Measurements from ENCODE around the gene TRIP10.

TRIP10 gene

GRCh38 chr19:6729573-6730152 is 9.8 kb upstream of the TRIP10 start:
- FAIRE-seq: no peak

GRCh38 chr19:6730153-6730804 is 9.2 kb upstream of the TRIP10 start:
- no peak for FAIRE-seq

- FAIRE-seq: no peak
These were observed 8.4 kb upstream of the TRIP10 start for GRCh38 chr19:6730941-6731670.

- FAIRE-seq: no peak
These were observed 7.7 kb upstream of the TRIP10 start for GRCh38 chr19:6731822-6732221.

DNA sequence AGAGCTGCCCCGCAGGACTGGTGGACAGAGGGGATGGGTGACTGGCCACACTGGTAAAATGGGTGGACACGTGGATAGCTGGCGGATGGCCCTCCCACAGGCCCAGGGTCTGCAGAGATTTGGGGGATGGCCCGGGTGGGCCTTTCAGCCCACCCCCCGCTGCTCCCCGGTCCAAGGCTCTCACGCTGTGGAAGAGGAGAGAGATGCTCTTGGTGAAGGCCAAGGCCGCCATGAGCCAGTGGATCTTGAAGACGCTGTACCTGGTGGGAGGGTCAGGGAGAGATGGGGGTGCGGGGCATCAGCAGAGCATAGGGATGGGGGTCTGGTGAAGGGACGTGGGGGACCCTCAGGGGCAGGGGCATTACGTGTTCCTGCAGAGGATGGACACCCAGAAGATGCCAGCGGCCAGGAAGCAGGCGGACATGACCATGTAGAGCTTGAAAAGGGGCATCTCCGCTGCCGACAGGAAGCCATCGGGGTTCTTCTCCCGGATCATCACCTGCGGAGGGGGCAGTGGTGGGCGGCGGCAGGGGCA is 6.6 kb upstream of the TRIP10 start:
- FAIRE-seq: no peak

- no peak for FAIRE-seq
These were observed 6.0 kb upstream of the TRIP10 start for GRCh38 chr19:6733338-6734095.

DNA sequence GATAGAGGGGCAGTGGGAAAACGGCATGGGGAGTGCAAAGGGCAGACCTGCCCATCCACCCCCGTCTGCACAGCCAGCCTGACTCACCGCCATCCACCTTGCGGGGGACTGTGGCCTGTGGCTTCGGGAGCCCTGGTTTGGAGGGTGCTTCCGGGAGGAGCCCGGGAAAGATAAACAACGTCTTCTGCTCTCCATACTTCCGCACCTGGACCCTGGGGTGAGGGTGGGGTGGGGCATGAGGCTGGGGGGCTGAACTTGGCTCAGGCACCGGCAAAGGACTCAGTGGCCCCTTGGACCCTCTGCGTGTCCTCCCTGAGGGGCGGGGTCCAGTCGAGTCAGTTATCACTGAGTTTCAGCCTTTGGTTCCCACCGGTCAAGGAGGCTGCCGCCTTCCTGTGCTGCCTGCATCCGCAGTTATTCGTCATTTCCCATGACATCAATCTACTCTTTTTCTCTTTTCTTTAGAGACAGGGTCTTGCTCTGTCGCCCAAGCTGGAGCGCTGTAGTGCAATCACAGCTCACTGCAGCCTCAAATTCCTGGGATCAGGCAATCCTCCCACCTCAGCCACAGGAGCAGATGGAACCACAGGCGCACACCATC is 5.3 kb upstream of the TRIP10 start:
- no peak for FAIRE-seq

- FAIRE-seq: no peak
These were observed 4.1 kb upstream of the TRIP10 start for GRCh38 chr19:6735181-6735911.

DNA sequence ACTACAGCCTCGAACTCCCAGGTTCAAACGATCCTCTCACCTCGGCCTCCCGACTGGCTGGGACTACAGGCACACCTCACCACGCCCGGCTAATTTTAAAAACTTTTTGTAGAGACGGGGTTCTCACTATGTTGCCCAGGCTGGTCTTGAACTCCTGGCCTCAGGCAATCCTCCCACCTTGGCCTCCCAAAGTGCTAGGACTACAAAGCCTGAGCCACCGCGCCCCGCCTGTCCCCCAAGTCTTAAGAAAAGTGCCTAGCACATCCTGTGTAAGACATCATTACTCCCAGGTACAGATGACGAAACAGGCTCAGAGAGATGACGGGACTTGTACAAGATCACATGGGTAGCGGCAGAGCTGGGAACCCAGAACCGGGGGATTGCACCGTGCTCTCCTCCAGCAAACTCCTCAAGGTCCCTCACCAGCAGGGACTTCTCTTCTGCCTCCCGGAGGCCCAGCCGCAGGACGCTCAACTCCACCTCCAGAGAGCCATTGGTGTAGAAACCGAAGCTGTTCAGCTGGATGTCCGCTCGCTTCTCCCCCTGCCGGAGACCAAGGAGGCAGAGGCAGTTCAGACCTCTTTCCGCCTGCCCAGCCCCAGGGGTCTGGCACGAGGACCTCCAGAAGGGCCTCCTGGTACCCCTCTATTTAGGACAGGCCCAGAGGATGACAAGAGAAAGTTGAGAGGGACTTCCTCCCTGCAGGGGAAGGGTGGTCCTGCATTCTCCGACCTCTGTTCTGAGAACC is 3.1 kb upstream of the TRIP10 start:
- FAIRE-seq: no peak

DNA sequence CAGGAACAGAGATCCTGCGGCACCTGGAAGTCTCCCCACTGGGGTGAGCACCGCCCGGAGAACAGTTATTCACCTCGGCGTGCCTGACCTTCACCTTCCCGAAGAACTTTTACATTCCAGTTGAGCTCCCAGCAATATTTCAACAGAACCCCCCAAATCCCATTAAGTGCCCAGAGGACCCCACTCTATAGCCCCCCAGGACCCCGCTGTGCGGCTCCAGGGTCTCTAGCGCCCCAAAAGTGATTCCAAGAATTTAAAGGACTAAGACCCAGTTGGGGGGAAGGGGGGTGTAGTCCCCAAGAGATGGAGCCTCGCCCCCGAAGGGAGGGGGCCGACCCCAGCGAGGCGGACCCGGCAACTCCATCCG is 2.6 kb upstream of the TRIP10 start:
- FAIRE-seq: no peak

DNA sequence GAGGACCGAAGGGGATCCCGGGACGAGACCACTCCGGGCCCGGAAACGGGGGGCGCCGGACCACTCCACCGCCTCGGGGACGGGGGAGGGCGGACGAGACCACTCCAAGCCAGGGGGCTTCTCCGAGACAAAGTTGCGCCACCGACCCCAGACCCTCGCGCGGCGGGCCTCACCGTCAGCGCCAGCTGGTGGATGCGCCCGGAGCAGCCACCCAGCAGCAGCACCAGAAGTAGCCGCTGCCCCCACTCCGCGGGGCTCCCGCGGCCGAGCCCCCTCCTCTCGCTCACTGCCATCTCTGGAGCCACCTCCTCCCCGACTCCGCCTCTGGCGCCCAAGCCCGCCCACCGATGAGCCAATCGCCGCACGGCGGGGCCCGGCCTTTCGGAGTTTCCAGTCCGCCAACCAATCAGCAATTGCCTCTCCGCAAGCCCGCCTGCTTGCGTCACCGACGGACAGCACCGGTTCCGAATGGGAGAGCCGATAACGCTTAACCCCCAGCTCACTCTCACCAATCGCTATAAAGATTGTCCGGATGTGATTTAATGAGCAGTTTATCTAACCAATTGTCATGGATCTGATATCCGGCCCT is 2.1 kb upstream of the TRIP10 start, which contains the start of gene GPR108:
Gene GPR108 (minus strand): TSS at position 297 of the 589 bp plus-strand sequence. CDS start 4 bp downstream, at position 293.
- peak; percentile 100 for FAIRE-seq

- FAIRE-seq: no peak
These were observed 1.4 kb upstream of the TRIP10 start for GRCh38 chr19:6737873-6738786.

- FAIRE-seq: no peak
These were observed 592 bp upstream of the TRIP10 start for GRCh38 chr19:6738787-6739389.

DNA sequence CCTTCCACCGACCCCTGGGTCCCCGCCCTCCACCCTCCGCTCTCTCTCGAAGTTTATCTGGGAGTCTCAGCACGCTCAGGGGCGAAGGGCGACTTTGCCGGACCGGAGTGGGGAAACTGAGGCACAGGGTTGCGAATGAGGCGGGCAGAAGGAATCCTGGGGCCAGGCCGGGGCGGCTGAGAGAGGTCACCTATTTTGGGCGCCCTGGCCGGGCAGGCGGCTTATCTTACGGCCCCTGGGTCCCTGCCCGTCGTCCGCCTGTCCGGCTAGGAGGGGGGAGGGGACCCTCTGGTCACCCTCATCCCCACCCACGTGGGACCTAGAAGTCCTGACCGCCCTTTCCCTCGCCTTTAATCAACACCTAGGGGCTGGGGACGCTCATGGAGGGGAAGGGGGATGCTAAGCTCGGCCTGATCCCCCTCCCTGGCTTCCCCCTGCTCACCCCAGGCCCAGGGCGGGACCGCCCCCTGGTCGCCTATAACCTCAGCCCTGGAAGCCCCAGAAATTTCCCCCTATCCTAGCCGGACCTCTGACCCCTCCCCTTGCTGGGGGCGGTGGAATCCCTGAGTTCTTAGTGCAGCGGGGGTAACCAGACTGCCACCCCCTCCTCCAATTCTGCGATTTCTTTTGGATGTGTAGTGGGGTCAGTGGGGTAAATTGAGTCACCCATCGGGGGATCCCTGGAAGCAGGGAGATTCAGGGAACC is 556 bp downstream of the TRIP10 start:
- no peak for FAIRE-seq

- no peak for FAIRE-seq
These were observed 1.3 kb downstream of the TRIP10 start for GRCh38 chr19:6740589-6741343.

DNA sequence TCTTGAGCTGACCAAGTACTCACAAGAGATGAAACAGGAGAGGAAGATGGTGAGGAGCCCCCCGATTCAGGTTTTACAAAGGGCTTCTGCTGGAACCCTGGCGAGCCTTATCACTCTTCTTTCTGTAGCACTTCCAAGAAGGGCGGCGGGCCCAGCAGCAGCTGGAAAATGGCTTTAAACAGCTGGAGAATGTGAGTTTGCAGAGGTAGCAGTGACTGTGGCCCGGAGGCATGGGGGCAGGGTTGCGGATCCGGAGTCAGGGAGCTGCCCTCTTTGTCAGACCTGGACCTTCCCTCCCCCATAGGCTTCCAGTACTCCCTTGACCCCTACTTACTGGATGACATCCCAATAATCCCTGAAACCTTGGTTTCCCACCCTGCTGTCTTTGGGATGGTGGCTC is 3.6 kb downstream of the TRIP10 start:
- FAIRE-seq: no peak

DNA sequence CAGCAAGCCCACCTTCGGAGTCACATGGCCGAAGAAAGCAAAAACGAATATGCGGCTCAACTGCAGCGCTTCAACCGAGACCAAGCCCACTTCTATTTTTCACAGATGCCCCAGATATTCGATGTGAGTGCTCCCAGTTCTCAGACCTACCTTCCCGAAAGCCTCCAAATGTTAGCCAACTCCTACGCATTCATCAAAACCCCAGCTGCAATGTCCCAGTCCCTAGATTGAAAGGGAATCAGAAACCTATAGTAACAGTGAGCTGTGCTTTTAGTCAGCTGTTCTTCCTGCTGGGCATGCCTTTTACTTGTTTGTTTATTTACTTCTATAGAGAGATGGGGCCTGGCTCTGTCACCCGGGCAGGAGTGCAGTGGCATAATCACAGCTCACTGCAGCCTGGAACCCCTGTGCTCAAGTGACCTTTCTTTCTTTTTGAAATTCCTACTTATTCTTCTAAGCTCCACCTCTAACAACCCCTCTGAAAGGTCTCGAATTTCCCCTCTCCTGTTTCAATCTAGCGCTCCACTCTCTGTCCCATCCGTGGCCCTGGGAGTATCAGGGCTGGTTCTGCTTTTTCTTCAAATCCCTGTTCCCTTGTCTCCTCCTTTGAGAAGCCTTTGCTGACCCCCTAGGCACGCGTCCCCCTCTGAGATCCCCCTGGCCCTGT is 4.4 kb downstream of the TRIP10 start:
- FAIRE-seq: no peak

All from A204.1 (cell line).